ENCODE results near the gene SATB1. TPM values are rescaled to one million over a fixed set of nuclear protein-coding genes. Genes with fewer than 3 reads are reported as not detected.

Gene SATB1
- total and polyA plus RNA-seq, 2 donors (not counting 1 experiment from before 2014, with no cell fraction given) = 17.2 to 18.7 TPM

GRCh38 chr3:18366258-18366657 lies 58.9 kb downstream of the SATB1 start:
- Histone ChIP-seq H3K4me2 (ENCODE audit: extremely low read depth, insufficient read depth, low read length) (no peak overlapping the region), H3K9ac (ENCODE audit: insufficient read depth, low read length) (no peak overlapping the region), H3K27me3 (ENCODE audit: control insufficient read depth, insufficient read depth, low read length) (no peaks in the 10 kb centered on the region), H3K36me3 (ENCODE audit: control insufficient read depth, insufficient read depth, low read length) (no peaks in the 10 kb centered on the region), H2AFZ (ENCODE audit: low read length) (no peak overlapping the region), H4K20me1 (ENCODE audit: control insufficient read depth, extremely low read depth, insufficient read depth, low read length) (no peaks in the 10 kb centered on the region), H3K4me1 (ENCODE audit: control insufficient read depth, extremely low read depth, insufficient read depth, low read length) (no peaks in the 10 kb centered on the region), H3K4me3 (replicated peaks in 1 of 4; ENCODE audit: control extremely low read depth in 1 of 4, insufficient read depth in 1 of 4, low read depth in 3 of 4, low read length in 4 of 4) (no peak overlapping the region), H3K27ac (ENCODE audit: insufficient read depth, low read length) (no peak overlapping the region), H3K9me3 (ENCODE audit: control insufficient read depth, insufficient read depth, low read depth, low read length) (no peaks in the 10 kb centered on the region), H3K79me2 (ENCODE audit: control insufficient read depth, insufficient read depth, low read length) (no peaks in the 10 kb centered on the region)
- TF ChIP-seq EZH2 (IDR thresholded peaks at IDR 0.05; ENCODE audit: low read length, missing control alignments) (no peak), CTCF (conservative IDR thresholded peaks at IDR 0.05 in 1 of 2, IDR thresholded peaks at IDR 0.05 in 1 of 2; ENCODE audit: low read depth in 1 of 2, low read length in 2 of 2) (no peak)
- no peak for DNase-seq (ENCODE audit: low read depth in 2 of 2)

GRCh38 chr3:18363338-18363737 lies 61.8 kb downstream of the SATB1 start:
- H2AFZ ChIP-seq (ENCODE audit: low read length) = no peak overlapping the region
- H3K36me3 ChIP-seq (ENCODE audit: control insufficient read depth, insufficient read depth, low read length) = no peaks in the 10 kb centered on the region
- no peak for DNase-seq (ENCODE audit: low read depth in 2 of 2)

GRCh38 chr3:18357747-18358146 lies 67.4 kb downstream of the SATB1 start:
- Histone ChIP-seq H3K27ac (ENCODE audit: insufficient read depth, low read length) (no peak overlapping the region), H3K4me2 (ENCODE audit: extremely low read depth, insufficient read depth, low read length) (no peak overlapping the region), H4K20me1 (ENCODE audit: control insufficient read depth, extremely low read depth, insufficient read depth, low read length) (no peaks in the 10 kb centered on the region), H3K36me3 (ENCODE audit: control insufficient read depth, insufficient read depth, low read length) (no peaks in the 10 kb centered on the region), H2AFZ (ENCODE audit: low read length) (no peak overlapping the region), H3K4me1 (ENCODE audit: control insufficient read depth, extremely low read depth, insufficient read depth, low read length) (no peaks in the 10 kb centered on the region), H3K9me3 (ENCODE audit: control insufficient read depth, insufficient read depth, low read depth, low read length) (no peaks in the 10 kb centered on the region), H3K27me3 (ENCODE audit: control insufficient read depth, insufficient read depth, low read length) (no peaks in the 10 kb centered on the region), H3K4me3 (replicated peaks in 1 of 4; ENCODE audit: control extremely low read depth in 1 of 4, insufficient read depth in 1 of 4, low read depth in 3 of 4, low read length in 4 of 4) (no peak overlapping the region), H3K79me2 (ENCODE audit: control insufficient read depth, insufficient read depth, low read length) (no peaks in the 10 kb centered on the region), H3K9ac (ENCODE audit: insufficient read depth, low read length) (no peak overlapping the region)
- DNase-seq (ENCODE audit: low read depth in 2 of 2) = no peak
- no peak for TF ChIP-seq CTCF (conservative IDR thresholded peaks at IDR 0.05 in 1 of 2, IDR thresholded peaks at IDR 0.05 in 1 of 2; ENCODE audit: low read depth in 1 of 2, low read length in 2 of 2)
- TF ChIP-seq EZH2 (IDR thresholded peaks at IDR 0.05; ENCODE audit: low read length, missing control alignments) = no peak

More at GRCh38 chr3:18363338-18363737, 61.8 kb downstream of the SATB1 start:
- Histone ChIP-seq H3K9me3 (ENCODE audit: control insufficient read depth, insufficient read depth, low read depth, low read length) (no peaks in the 10 kb centered on the region), H3K4me3 (replicated peaks in 1 of 4; ENCODE audit: control extremely low read depth in 1 of 4, insufficient read depth in 1 of 4, low read depth in 3 of 4, low read length in 4 of 4) (no peak overlapping the region), H3K27ac (ENCODE audit: insufficient read depth, low read length) (no peak overlapping the region), H3K4me1 (ENCODE audit: control insufficient read depth, extremely low read depth, insufficient read depth, low read length) (no peaks in the 10 kb centered on the region), H3K27me3 (ENCODE audit: control insufficient read depth, insufficient read depth, low read length) (no peaks in the 10 kb centered on the region), H3K9ac (ENCODE audit: insufficient read depth, low read length) (no peak overlapping the region), H4K20me1 (ENCODE audit: control insufficient read depth, extremely low read depth, insufficient read depth, low read length) (no peaks in the 10 kb centered on the region), H3K79me2 (ENCODE audit: control insufficient read depth, insufficient read depth, low read length) (no peaks in the 10 kb centered on the region), H3K4me2 (ENCODE audit: extremely low read depth, insufficient read depth, low read length) (no peak overlapping the region)
- TF ChIP-seq CTCF (conservative IDR thresholded peaks at IDR 0.05 in 1 of 2, IDR thresholded peaks at IDR 0.05 in 1 of 2; ENCODE audit: low read depth in 1 of 2, low read length in 2 of 2) (no peak), EZH2 (IDR thresholded peaks at IDR 0.05; ENCODE audit: low read length, missing control alignments) (no peak)
